Liver (tissue), 3 donors: Measurements from ENCODE around the gene SPDEF.

Experiments
- CTCF ChIP-seq: fragments of 150-350 bp; IDR thresholded peaks from 2 replicates; pipeline ENCODE4 v1.5.1; 2017; ENCODE audit warnings: improper control_type of control experiment, low read depth, low read length; ENCODE audit not compliant: missing input control
- EGR1 ChIP-seq, 2 donors: IDR thresholded peaks; 2 replicates each; pipeline ENCODE4 v1.6.1; 2016 to 2018; ENCODE audit warnings: antibody characterized with exemption in 2 of 2, low read depth in 2 of 2
- FOXA1 ChIP-seq: IDR thresholded peaks from 2 replicates; pipeline ENCODE4 v1.6.1; 2016; ENCODE audit warnings: antibody characterized with exemption
- FOXA2 ChIP-seq: IDR thresholded peaks from 2 replicates; pipeline ENCODE4 v1.6.1; 2016; ENCODE audit warnings: antibody characterized with exemption
- JUND ChIP-seq, 2 donors: IDR thresholded peaks; 2 replicates each; pipeline ENCODE4 v1.6.1; 2016; ENCODE audit warnings: antibody characterized with exemption in 2 of 2
- MAX ChIP-seq: IDR thresholded peaks from 2 replicates; pipeline ENCODE4 v1.6.1; 2016; ENCODE audit warnings: antibody characterized with exemption
- RAD21 ChIP-seq, 2 donors: IDR thresholded peaks; 2 replicates each; pipeline ENCODE4 v1.6.1; 2016; ENCODE audit warnings: antibody characterized with exemption in 2 of 2, mild to moderate bottlenecking in 2 of 2
- REST ChIP-seq: IDR thresholded peaks from 2 replicates; pipeline ENCODE4 v1.6.1; 2016; ENCODE audit warnings: antibody characterized with exemption, mild to moderate bottlenecking
- SP1 ChIP-seq: IDR thresholded peaks from 2 replicates; pipeline ENCODE4 v1.6.1; 2018; ENCODE audit warnings: antibody characterized with exemption, mild to moderate bottlenecking
- TAF1 ChIP-seq: conservative IDR thresholded peaks from 2 replicates; pipeline ENCODE4 v1.6.1; 2016; ENCODE audit warnings: antibody characterized with exemption, mild to moderate bottlenecking
- YY1 ChIP-seq: IDR thresholded peaks from 2 replicates; pipeline ENCODE4 v1.6.1; 2016; ENCODE audit warnings: antibody characterized with exemption, mild to moderate bottlenecking
- ZBTB33 ChIP-seq: IDR thresholded peaks from 2 replicates; pipeline ENCODE4 v1.6.1; 2016; ENCODE audit warnings: antibody characterized with exemption
- donor health status: healthy.
- donor health status: healthy.

GRCh38 chr6:34517461-34517881, 38.7 kb downstream of the SPDEF start:
- TF ChIP-seq JUND (IDR thresholded peaks at IDR 0.05) (no peak), CTCF (no peak), RAD21 (IDR thresholded peaks at IDR 0.05) (no peak), REST (no peak), MAX (no peak), TAF1 (no peak), EGR1 (IDR thresholded peaks at IDR 0.05; ENCODE audit: low read depth in 2 of 2) (no peak), SP1 (no peak), FOXA2 (no peak), YY1 (no peak), FOXA1 (no peak), ZBTB33 (no peak)
